ENCODE data around the gene TIGD3.
A peak's percentile ranks its signal among the peaks of the same experiment; 100 is the strongest.

Gene TIGD3

GRCh38 chr11:65388731-65389130, 34.2 kb downstream of the TIGD3 start:
- DNase-seq (ENCODE audit: insufficient read length, low spot score) (no peak), FAIRE-seq (no peak)

DNA sequence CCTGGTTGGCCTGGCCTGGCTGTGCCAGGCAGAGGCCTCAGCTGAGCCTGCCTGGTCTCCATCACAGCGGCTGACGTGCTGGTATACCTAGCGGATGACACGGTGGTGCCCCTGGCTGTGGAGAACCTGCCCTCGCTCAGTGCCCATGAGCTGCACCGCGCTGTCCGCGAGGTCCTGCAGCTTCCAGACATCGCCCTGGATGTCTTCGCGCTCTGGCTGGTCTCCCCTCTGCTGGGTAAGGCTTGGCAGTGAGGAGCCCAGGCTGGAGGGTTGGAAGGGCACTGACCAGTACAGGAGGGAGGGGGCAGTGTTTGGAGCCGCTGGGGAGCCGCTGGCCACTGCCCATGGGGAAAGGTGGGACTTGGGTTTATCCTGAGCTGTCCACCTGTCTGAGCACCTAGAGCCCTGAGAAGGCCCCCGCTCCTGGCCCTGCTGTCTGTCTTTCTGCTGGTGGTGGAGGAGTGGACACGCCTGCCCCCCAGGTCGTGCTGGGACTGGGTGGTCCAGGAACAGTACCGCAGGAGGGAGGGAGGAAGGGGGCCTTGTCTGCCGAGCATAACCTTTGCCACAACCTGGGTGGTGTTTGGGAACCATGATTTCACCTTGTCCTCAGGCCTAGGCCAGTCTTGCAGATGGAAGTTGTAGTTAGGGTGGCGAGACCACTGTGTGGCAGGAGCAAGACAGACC, 34.9 kb downstream of the TIGD3 start:
- DNase-seq (ENCODE audit: insufficient read length, low spot score) (no peak), FAIRE-seq (no peak)

- DNase-seq (ENCODE audit: insufficient read length, low spot score) = no peak
- FAIRE-seq = no peak
Observed at GRCh38 chr11:65390099-65390941, 35.8 kb downstream of the TIGD3 start.

DNA sequence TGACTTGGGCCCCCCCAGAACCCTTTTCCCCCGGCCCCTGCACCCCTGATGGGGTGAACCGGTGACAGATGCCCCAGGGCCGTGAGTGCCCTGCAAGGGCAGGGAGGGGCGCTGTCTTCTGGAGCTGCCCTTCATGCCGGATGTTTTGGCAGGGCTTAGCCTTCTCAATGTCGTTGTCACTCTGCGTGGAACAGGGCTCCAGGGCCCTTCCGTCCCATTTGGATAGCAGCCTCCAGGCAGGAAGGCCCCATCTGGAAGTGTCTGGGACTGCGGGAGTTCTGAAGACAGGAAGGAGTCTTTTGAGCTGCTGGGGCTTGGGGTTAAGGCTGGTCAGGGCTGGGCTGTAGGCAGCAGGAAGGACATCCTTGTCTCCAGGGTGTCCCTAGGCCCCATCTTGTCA, 36.4 kb downstream of the TIGD3 start:
- FAIRE-seq (no peak), DNase-seq (ENCODE audit: insufficient read length, low spot score) (no peak)

DNA sequence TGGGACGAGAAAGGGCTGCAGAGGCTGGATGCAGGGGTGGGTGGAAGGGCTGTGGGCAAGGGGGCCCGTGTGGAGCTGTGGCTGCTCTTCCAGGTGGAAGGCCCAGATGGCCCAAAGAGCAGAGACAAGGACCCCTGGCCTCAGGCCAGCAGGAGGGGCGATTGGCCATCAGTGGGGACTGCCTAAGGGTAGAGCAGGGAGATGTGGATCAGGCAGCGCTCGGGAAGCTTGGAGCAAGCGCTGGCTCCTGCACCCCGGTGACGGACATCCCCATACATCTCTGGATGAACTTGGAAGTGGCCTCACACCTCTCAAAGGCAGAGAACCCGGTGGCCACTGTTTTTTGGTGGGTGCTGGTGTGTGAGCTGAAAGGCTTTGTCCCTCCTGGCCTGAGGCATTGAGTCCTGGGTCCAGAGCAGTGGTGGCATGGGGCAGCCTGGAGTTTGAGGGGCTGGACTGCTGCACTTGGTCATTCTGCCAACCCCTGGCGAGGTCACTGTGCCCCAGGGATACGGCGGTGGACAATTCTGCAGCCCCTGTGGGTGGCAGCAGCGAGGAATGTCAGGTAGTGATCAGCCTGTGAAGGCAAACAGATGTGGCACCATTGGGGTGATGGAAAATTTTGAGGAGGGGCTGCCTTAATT, 37.8 kb downstream of the TIGD3 start:
- FAIRE-seq (no peak), DNase-seq (ENCODE audit: insufficient read length, low spot score) (no peak)

DNA sequence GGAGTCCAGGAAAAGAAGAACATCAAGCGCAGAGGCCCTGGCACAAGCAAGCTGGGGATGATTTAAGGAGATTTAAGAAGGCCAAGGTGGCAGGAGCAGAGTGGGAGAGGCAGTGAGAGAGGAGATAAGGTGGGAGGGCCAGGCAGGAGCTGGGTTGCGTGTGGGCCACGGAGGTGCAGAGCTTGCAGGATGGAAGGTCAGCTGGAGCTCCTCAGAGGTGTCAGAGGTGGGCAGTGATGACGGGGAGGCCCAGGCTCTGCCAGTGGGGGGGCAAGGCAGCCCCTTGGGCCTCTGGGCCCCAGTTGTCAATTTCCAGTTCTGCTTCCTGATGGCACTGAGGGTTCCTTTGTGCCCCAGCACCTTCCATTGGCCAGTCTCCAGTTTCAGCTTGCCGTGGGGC, 38.3 kb downstream of the TIGD3 start:
- no peak for DNase-seq (ENCODE audit: insufficient read length, low spot score)

GRCh38 chr11:65393513-65394079, 39.0 kb downstream of the TIGD3 start:
- DNase-seq (ENCODE audit: insufficient read length, low spot score) (no peak), FAIRE-seq (no peak)

More for the DNA sequence above, 38.3 kb downstream of the TIGD3 start:
- no peak for FAIRE-seq

DNA sequence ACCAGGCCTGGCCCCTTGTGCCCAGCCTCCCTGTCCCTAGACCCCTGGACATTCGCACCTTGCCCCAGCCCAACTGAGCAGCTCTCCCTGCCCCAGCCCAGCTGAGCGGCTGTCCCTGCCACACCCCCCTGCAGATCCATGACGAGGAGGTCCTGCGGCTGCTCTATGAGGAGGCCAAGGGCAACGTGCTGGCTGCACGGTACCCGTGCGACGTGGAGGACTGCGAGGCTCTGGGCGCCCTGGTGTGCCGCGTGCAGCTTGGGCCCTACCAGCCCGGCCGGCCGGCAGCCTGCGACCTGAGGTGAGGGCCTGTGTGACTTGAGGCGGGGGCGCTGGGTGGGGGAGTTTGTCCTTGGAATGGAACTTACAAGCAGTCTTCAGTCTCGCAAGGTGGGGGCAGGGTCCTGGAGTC, 39.6 kb downstream of the TIGD3 start:
- DNase-seq (ENCODE audit: insufficient read length, low spot score) (no peak), FAIRE-seq (no peak)

- DNase-seq (ENCODE audit: insufficient read length, low spot score) (no peak), FAIRE-seq (no peak)
Observed at GRCh38 chr11:65395961-65396530, 41.5 kb downstream of the TIGD3 start.

DNA sequence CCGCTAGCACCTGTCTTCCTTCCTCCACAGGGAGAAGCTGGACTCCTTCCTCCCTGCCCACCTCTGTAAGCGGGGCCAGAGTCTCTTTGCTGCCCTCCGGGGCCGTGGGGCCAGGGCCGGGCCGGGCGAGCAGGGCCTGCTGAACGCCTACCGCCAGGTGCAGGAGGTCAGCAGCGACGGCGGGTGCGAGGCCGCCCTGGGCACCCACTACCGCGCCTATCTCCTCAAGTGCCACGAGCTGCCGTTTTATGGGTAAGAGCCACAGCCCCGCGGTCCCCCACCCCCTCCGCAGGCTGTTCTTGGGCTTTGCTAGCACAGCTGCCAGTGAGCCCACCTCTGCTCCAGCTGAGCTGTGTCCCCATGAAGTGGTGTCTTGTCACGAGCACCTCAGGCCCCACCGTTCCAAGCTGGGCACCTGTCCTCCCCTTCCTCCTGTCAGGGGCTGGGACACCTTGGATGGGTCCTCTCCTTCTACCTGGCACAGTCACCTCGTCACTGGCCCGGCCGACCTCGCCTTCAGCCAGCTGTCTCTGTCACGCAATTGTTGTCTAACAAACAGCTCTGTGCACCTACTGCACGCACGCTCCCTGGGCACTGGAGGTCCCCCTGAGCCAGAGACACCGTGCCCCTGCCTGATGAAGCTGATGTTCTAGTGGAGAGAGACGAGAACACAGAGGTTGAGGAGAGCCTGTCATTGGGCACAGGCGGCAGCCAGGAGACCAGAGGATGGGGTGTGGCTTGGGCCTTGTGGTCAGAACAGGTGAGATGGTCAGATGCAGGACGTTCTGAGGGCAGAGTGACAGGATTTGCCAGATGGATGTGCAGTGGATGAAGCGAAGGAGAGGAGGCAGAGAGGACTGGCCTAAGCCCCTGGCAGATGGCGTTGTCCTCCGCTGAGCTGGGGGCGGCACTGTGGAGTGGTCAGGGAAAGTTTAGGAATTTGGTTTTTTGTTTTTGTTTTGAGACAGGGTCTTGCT, 42.5 kb downstream of the TIGD3 start:
- no peak for FAIRE-seq
- DNase-seq (ENCODE audit: insufficient read length, low spot score) = no peak

GRCh38 chr11:65398362-65398910, 43.9 kb downstream of the TIGD3 start:
- no peak for FAIRE-seq
- DNase-seq (ENCODE audit: insufficient read length, low spot score) = no peak

GRCh38 chr11:65399249-65399648, 44.7 kb downstream of the TIGD3 start:
- FAIRE-seq (no peak), DNase-seq (ENCODE audit: insufficient read length, low spot score) (no peak)

- no peak for DNase-seq (ENCODE audit: insufficient read length, low spot score)
- no peak for FAIRE-seq
Observed at GRCh38 chr11:65399845-65400244, 45.3 kb downstream of the TIGD3 start.

- no peak for DNase-seq (ENCODE audit: insufficient read length, low spot score)
- FAIRE-seq = no peak
Observed at GRCh38 chr11:65400307-65401072, 45.9 kb downstream of the TIGD3 start.

DNA sequence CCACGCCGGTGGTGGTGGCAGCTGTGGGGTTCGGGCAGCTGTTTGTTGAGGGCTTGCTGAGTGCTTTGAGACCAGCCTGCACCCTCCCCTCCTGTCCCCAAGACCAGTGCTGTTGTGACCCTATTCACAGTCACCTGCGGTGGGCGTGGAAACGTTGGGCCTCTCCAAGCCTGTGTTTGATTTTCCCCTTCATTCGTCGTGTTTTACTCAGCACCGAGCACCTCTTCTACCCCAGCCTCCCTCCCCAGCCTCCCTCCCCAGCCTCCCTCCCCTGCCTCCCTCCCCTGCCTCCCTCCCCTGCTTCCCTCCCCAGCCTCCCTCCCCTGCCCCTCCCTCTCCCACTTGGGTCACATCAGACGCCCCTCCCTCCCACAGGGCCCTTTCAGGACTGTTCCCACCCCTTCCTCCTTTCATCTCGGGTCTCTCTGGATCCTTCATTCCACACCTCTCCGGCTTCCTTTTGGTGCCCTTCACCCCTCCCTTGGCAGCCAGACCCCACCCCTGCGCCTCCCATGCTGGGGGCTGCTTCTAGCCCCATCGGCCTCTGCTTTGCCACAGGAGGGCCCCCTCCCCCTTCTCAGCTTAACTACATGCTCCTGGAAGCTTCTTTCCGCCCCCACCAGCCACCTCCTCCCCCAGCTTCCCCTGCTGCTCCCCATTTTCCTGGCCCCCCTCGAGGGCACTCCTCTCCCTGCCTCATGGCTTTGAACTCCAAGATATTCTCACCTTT, 46.7 kb downstream of the TIGD3 start:
- FAIRE-seq (no peak), DNase-seq (ENCODE audit: insufficient read length, low spot score) (no peak)

GRCh38 chr11:65401803-65402248, 47.3 kb downstream of the TIGD3 start:
- DNase-seq (ENCODE audit: insufficient read length, low spot score) (no peak), FAIRE-seq (no peak)

- FAIRE-seq (no peak), DNase-seq (ENCODE audit: insufficient read length, low spot score) (no peak)
Observed at GRCh38 chr11:65402790-65403189, 48.2 kb downstream of the TIGD3 start.

DNA sequence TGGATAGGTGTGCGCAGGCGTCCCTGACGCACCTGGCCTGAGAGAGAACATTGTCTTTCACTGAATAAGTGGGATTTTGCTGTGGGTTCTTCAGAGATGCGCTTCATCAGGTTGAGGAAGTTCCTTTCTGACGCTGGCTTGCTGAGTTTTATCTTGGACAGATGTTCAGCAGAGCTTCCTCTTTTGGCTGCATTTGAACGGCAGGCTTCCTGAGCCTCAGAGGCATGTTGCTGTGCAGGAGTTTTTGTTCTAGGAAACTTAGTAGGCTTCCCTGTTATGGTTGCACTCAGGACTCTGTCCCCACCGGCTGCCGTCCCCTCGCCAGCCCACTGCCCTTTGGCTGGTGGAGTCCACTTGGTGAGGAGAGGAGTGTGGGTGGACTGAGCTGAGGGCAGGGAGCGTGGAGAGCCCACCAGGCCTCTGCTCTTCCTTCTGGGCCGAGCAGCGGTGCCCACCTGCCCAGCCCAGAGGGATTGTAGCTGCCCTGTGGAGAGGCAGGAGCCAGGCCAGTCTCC, 49.1 kb downstream of the TIGD3 start:
- FAIRE-seq = peak; percentile 95
- DNase-seq (ENCODE audit: insufficient read length, low spot score) = no peak

Data from GM19239 (cell line).